Measurements from ENCODE around the gene SH2D2A. TPM values are rescaled to one million over a fixed set of nuclear protein-coding genes. Genes with fewer than 3 reads are reported as not detected.
A peak's percentile ranks its signal among the peaks of the same experiment; 100 is the strongest.

Gene SH2D2A
- total RNA-seq, 1 donor from 2014 or later = not detected

DNA sequence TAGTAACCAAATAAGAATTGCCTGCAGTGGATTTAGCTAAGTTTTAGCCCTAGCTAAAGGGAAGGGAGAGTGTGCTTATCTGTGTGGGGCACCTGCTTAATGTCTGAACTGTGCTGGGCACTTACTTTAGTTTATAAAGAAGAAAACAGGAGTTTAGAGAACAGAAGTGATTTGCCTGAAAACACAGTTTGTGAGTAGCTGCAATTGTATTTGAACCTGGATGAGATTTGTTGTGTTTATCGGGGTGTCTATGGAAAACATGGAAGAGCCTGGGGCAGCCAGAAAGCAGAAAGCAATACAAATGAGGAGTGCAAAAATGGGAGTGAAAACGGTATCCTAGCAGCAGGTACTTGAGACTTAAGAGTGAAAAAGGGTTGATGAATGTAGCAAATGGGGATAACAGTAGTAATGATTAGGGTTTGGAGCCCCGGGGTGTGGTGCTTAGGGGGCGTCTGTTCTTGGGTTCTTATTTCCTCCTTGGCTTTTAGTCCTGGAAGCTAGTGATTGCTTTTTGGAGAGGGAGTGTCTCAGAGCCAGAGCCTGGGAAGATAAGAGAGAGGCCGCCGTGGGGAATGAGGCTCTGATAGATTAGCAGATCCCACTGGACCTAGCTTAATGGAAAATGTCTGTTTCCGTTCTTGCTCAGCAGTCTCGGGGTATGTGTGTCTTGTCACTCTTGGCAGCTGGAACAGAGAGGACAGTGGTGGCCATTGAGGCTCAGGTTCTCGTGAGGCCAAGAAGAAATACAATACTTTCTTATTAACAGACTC, 43.7 kb downstream of the SH2D2A start:
- peak overlapping the region; percentile 53 for H3K27ac Mint-ChIP-seq (ENCODE audit: unreplicated experiment)
- no peaks in the 10 kb centered on the region for H3K27me3 Mint-ChIP-seq (ENCODE audit: low read depth)
- no peak overlapping the region for H3K4me3 Mint-ChIP-seq (ENCODE audit: unreplicated experiment)
- H3K9me3 Mint-ChIP-seq (ENCODE audit: low read depth) = no peaks in the 10 kb centered on the region
- peaks cover 9% of the 10 kb centered on the region for H3K36me3 Mint-ChIP-seq (ENCODE audit: low read depth)
- no peak for DNase-seq (ENCODE audit: low spot score)
- TF ChIP-seq, protein P1, sequence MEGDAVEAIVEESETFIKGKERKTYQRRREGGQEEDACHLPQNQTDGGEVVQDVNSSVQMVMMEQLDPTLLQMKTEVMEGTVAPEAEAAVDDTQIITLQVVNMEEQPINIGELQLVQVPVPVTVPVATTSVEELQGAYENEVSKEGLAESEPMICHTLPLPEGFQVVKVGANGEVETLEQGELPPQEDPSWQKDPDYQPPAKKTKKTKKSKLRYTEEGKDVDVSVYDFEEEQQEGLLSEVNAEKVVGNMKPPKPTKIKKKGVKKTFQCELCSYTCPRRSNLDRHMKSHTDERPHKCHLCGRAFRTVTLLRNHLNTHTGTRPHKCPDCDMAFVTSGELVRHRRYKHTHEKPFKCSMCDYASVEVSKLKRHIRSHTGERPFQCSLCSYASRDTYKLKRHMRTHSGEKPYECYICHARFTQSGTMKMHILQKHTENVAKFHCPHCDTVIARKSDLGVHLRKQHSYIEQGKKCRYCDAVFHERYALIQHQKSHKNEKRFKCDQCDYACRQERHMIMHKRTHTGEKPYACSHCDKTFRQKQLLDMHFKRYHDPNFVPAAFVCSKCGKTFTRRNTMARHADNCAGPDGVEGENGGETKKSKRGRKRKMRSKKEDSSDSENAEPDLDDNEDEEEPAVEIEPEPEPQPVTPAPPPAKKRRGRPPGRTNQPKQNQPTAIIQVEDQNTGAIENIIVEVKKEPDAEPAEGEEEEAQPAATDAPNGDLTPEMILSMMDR (IDR thresholded peaks at IDR 0.05) = no peak
- peaks cover 70% of the 10 kb centered on the region for H3K4me1 Mint-ChIP-seq (ENCODE audit: low read depth)

DNA sequence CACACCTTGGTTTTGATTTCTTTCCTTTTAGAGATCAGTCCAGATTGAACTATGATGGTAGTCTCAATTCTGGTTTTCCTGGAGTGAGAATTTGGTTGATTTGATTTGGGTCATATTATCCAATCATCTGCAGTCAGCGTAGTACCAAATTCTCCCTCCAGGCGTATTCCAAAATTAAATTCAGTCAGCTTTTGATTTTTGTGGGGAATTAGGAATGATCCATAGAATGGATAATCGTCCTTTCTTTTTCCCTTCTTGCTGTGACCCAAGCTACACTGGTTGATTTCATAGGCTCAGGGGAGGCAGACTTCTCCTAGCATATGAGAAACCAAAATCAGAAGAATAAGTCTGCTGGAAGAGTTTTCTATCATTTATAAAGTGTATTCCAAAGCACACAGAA, 44.4 kb downstream of the SH2D2A start:
- TF ChIP-seq, protein P1 (IDR thresholded peaks at IDR 0.05) = no peak
- H3K4me3 Mint-ChIP-seq (ENCODE audit: unreplicated experiment) = no peak overlapping the region
- no peaks in the 10 kb centered on the region for H3K27me3 Mint-ChIP-seq (ENCODE audit: low read depth)
- no peak overlapping the region for H3K27ac Mint-ChIP-seq (ENCODE audit: unreplicated experiment)
- no peak for DNase-seq (ENCODE audit: low spot score)
- H3K4me1 Mint-ChIP-seq (ENCODE audit: low read depth) = peaks cover 64% of the 10 kb centered on the region
- H3K9me3 Mint-ChIP-seq (ENCODE audit: low read depth) = no peaks in the 10 kb centered on the region
- H3K36me3 Mint-ChIP-seq (ENCODE audit: low read depth) = peaks cover 9% of the 10 kb centered on the region

DNA sequence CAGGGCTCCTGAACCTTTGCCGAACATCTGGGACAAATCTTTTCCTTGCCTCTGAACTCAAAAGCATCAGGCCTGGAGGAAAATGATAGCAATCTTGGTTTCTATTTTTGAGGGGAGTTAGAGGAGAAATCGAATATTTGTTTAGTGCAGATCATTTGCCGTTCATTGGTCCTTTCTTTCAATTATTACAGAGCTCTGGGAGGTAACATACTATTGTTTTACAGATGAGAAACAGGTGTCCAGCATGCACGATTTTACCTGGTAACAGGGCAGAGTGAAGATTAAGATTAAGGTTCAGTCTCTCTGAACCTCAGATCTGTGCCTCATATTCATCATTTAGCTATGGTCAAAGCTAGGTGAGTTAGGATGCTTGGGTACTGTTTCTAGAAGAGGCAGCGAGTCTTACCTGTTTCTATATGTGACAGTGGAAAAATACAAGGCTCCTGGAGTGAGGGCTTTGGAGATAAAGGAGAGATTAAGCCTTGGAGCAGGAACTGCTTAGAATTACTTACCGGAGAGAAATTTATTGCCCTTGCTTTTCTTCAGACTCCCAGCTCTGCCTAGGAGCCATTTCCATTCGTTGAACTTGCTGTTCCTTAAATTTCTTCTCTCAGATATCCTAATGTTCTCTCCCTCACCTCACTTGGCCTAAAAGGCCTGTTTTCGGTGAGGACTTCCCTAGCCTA, 47.9 kb downstream of the SH2D2A start:
- no peaks in the 10 kb centered on the region for H3K27me3 Mint-ChIP-seq (ENCODE audit: low read depth)

DNA sequence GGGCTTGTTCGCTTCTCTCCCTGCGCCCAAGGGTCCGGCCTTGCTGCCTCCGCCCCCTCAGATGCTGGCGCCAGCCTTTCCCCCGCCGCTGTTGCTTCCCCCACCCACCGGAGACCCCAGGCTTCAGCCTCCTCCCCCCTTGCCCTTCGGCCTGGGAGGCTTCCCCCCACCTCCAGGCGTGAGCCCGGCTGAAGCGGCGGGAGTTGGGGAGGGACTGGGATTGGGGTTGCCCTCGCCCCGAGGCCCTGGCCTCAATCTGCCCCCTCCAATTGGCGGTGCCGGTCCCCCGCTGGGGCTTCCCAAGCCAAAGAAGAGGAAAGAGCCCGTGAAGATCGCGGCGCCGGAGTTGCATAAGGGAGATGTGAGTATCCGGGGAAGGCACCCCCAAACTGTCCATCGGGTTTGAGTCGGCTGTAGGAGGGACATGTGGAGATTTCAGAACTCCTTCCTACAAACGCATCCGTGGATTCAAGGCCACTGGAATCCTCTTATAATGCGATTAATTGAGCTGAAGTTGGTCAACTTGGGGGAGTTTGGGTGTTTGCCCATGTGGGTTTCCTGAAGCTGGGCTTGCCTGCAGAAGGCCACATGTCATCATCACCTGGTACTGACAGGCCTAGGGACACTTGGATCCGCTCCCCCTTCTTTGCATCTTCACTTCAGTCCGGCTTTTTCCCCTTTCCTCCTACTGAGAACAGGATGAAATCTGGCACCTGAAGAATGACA, 48.6 kb downstream of the SH2D2A start:
- Mint-ChIP-seq H3K4me1 (ENCODE audit: low read depth) (peaks cover 41% of the 10 kb centered on the region), H3K27ac (ENCODE audit: unreplicated experiment) (no peak overlapping the region), H3K4me3 (ENCODE audit: unreplicated experiment) (no peak overlapping the region), H3K36me3 (ENCODE audit: low read depth) (peaks cover 6% of the 10 kb centered on the region), H3K27me3 (ENCODE audit: low read depth) (no peaks in the 10 kb centered on the region), H3K9me3 (ENCODE audit: low read depth) (no peaks in the 10 kb centered on the region)
- TF ChIP-seq, protein P1 (IDR thresholded peaks at IDR 0.05) = no peak
- no peak for DNase-seq (ENCODE audit: low spot score)

More for the DNA sequence above, 47.9 kb downstream of the SH2D2A start:
- TF ChIP-seq, protein P1 (IDR thresholded peaks at IDR 0.05) = no peak
- H3K27ac Mint-ChIP-seq (ENCODE audit: unreplicated experiment) = peak overlapping the region; percentile 64
- no peak overlapping the region for H3K4me3 Mint-ChIP-seq (ENCODE audit: unreplicated experiment)
- H3K9me3 Mint-ChIP-seq (ENCODE audit: low read depth) = no peaks in the 10 kb centered on the region
- peaks cover 48% of the 10 kb centered on the region for H3K4me1 Mint-ChIP-seq (ENCODE audit: low read depth)
- no peak for DNase-seq (ENCODE audit: low spot score)
- peaks cover 8% of the 10 kb centered on the region for H3K36me3 Mint-ChIP-seq (ENCODE audit: low read depth)
